ENCODE results near the gene WDR46.
A peak's percentile ranks its signal among the peaks of the same experiment; 100 is the strongest.

The WDR46 gene

GRCh38 chr6:33288921-33289783, at the start of gene WDR46, which contains the start of gene PFDN6:
Gene WDR46 (minus strand): TSS chr6:33289239. CDS start chr6:33289170, 69 bp downstream.
Gene PFDN6 (plus strand): TSS chr6:33289601. CDS start chr6:33289857, 256 bp downstream.
- peak; percentile 57 for DNase-seq (ENCODE audit: low read depth, low spot score)

GRCh38 chr6:33336495-33336894, 47.5 kb upstream of the WDR46 start:
- DNase-seq (ENCODE audit: low read depth, low spot score), result no peak
- H3K27ac ChIP-seq, result no peak overlapping the region

More at GRCh38 chr6:33288921-33289783, at the start of gene WDR46, which contains the start of gene PFDN6:
- peak within 1 kb of the TSS; percentile 56 for H3K27ac ChIP-seq

- H3K27ac ChIP-seq, result no peak overlapping the region
- DNase-seq (ENCODE audit: low read depth, low spot score), result no peak
Measured at GRCh38 chr6:33335916-33336315, 46.9 kb upstream of the WDR46 start.

- no peak overlapping the region for H3K27ac ChIP-seq
- DNase-seq (ENCODE audit: low read depth, low spot score), result no peak
Measured at GRCh38 chr6:33333666-33334065, 44.6 kb upstream of the WDR46 start.

- DNase-seq (ENCODE audit: low read depth, low spot score), result no peak
- H3K27ac ChIP-seq, result no peak overlapping the region
Measured at GRCh38 chr6:33330736-33331135, 41.7 kb upstream of the WDR46 start.

- no peak overlapping the region for H3K27ac ChIP-seq
- DNase-seq (ENCODE audit: low read depth, low spot score), result no peak
Measured at GRCh38 chr6:33329058-33329457, 40.0 kb upstream of the WDR46 start.

GRCh38 chr6:33324125-33324524, 35.1 kb upstream of the WDR46 start:
- no peak overlapping the region for H3K27ac ChIP-seq
- no peak for DNase-seq (ENCODE audit: low read depth, low spot score)

- peak overlapping the region; percentile 82 for H3K27ac ChIP-seq
- no peak for DNase-seq (ENCODE audit: low read depth, low spot score)
Measured at GRCh38 chr6:33323623-33323948, 34.5 kb upstream of the WDR46 start.

- H3K27ac ChIP-seq, result peak overlapping the region; percentile 82
- no peak for DNase-seq (ENCODE audit: low read depth, low spot score)
Measured at GRCh38 chr6:33321227-33321626, 32.2 kb upstream of the WDR46 start.

GRCh38 chr6:33320315-33321181, 31.5 kb upstream of the WDR46 start:
- H3K27ac ChIP-seq, result peak overlapping the region; percentile 82

GRCh38 chr6:33319939-33320314, 30.9 kb upstream of the WDR46 start:
- no peak for DNase-seq (ENCODE audit: low read depth, low spot score)
- peak overlapping the region; percentile 82 for H3K27ac ChIP-seq

More at GRCh38 chr6:33320315-33321181, 31.5 kb upstream of the WDR46 start:
- DNase-seq (ENCODE audit: low read depth, low spot score), result no peak

- H3K27ac ChIP-seq, result peak overlapping the region; percentile 75
- DNase-seq (ENCODE audit: low read depth, low spot score), result no peak
Measured at GRCh38 chr6:33318426-33319073, 29.5 kb upstream of the WDR46 start.

GRCh38 chr6:33317669-33318425, 28.8 kb upstream of the WDR46 start, which contains the start of gene ZBTB22:
Gene ZBTB22 (minus strand): TSS chr6:33317744. CDS start chr6:33316916, 828 bp downstream.
- H3K27ac ChIP-seq, result peak within 1 kb of the TSS; percentile 75
- peak; percentile 92 for DNase-seq (ENCODE audit: low read depth, low spot score)

GRCh38 chr6:33317419-33317668, 28.3 kb upstream of the WDR46 start:
- DNase-seq (ENCODE audit: low read depth, low spot score), result no peak
- peak overlapping the region; percentile 75 for H3K27ac ChIP-seq

- H3K27ac ChIP-seq, result peak overlapping the region; percentile 75
- no peak for DNase-seq (ENCODE audit: low read depth, low spot score)
Measured at GRCh38 chr6:33316603-33317418, 27.8 kb upstream of the WDR46 start.

- H3K27ac ChIP-seq, result no peak overlapping the region
Measured at GRCh38 chr6:33315793-33316602, 27.0 kb upstream of the WDR46 start.

GRCh38 chr6:33314943-33315792, 26.1 kb upstream of the WDR46 start:
- H3K27ac ChIP-seq, result peak overlapping the region; percentile 89
- DNase-seq (ENCODE audit: low read depth, low spot score), result no peak

More at GRCh38 chr6:33315793-33316602, 27.0 kb upstream of the WDR46 start:
- DNase-seq (ENCODE audit: low read depth, low spot score), result no peak
